HCT116 (cell line): Measurements from ENCODE around the gene ADAMTS16. TPM values are rescaled to one million over a fixed set of nuclear protein-coding genes. Genes with fewer than 3 reads are reported as not detected.

Experiments used
- ATAC-seq: fragments of 200-7000 bp; cut with Tn5 transposase; 2 replicates; pipeline ENCODE4 v1.9.1; 2020; ENCODE audit warnings: mild to moderate bottlenecking, moderate library complexity
- BruUV-seq: library from RNA; stranded (reverse); fragments of 400-500 nt; replicated peaks from 2 replicates; lab custom pipeline; 2021; lab: Mats Ljungman, UMichigan
- CTCF ChIA-PET: fragments of 300-600 bp; sonication (Branson Sonifier 250); formaldehyde crosslinking; loops from one replicate; lab custom pipeline; 2021; ENCODE audit warnings: antibody characterized with exemption; lab: Charles Lee
- POLR2A ChIA-PET: fragments of 300-600, 350-600 bp; sonication (Branson Sonifier 250); formaldehyde crosslinking; loops from one replicate; lab custom pipeline; 2021; ENCODE audit warnings: antibody characterized with exemption; lab: Charles Lee
- RAD21 ChIA-PET, 2 experiments: fragments of 300-600 bp; sonication (Branson Sonifier 250); formaldehyde crosslinking; loops; one replicate each; lab custom pipeline; 2023; ENCODE audit warnings: low total read pairs in 2 of 2; ENCODE audit not compliant: uncharacterized antibody in 2 of 2, unreplicated experiment in 2 of 2, low non-redundant PET in 1 of 2; lab: Charles Lee
- DNase-seq: peaks from one replicate; pipeline ENCODE4 v3.0.0-alpha.2; 2010; ENCODE audit warnings: low read depth, low spot score
- H2AFZ ChIP-seq: fragments of 200-600 bp; shearing (Covaris generic), sonication (generic); 2 replicates; pipeline ENCODE4 v1.6.1; 2017; ENCODE audit warnings: low read depth, mixed run types, mixed read lengths, antibody characterized with exemption, low read length; ENCODE audit not compliant: poor library complexity, severe bottlenecking
- H3K27ac ChIP-seq: 2 replicates; pipeline ENCODE4 v1.5.1; 2012; ENCODE audit warnings: low read depth, low read length
- H3K27me3 ChIP-seq: fragments of 200-600 bp; sonication (generic); 2 replicates; pipeline ENCODE4 v1.6.1; 2016; ENCODE audit warnings: mixed run types, low read length, mixed read lengths; ENCODE audit not compliant: insufficient read depth
- H3K36me3 ChIP-seq, 2 experiments: fragments of 200-500 bp in 1 of 2; fragments of 200-600 bp in 1 of 2; sonication (Bioruptor generic) in 1 of 2; sonication (generic) in 1 of 2; 2 replicates each; pipeline versions ENCODE4 v1.5.1 to v1.6.1; 2014 to 2016; ENCODE audit warnings: low read length in 2 of 2, inconsistent platforms in 1 of 2, mixed read lengths in 1 of 2, mixed run types in 1 of 2; ENCODE audit not compliant: insufficient read depth in 2 of 2, control insufficient read depth in 1 of 2
- H3K4me1 ChIP-seq, 2 experiments: fragments of 200-600 bp in 1 of 2; sonication (generic) in 1 of 2; 2 replicates each; pipeline versions ENCODE4 v1.5.1 to v1.6.1; 2012 to 2017; ENCODE audit warnings: low read length in 2 of 2, inconsistent platforms in 1 of 2, mild to moderate bottlenecking in 1 of 2, mixed read lengths in 1 of 2, mixed run types in 1 of 2, moderate library complexity in 1 of 2; ENCODE audit not compliant: insufficient read depth in 2 of 2, control insufficient read depth in 1 of 2
- H3K4me2 ChIP-seq: fragments of 200-600 bp; sonication (generic); 2 replicates; pipeline ENCODE4 v1.6.1; 2017; ENCODE audit warnings: mixed run types, low read length, mixed read lengths
- H3K4me3 ChIP-seq, 2 experiments: fragments of 200-600 bp in 1 of 2; sonication (generic) in 1 of 2; replicated peaks in 1 of 2; 2 replicates each; pipeline ENCODE4 v1.5.1; 2011 to 2016; ENCODE audit warnings: low read length in 2 of 2, control low read depth in 1 of 2, low read depth in 1 of 2, mild to moderate bottlenecking in 1 of 2, mixed read lengths in 1 of 2, mixed run types in 1 of 2
- H3K79me2 ChIP-seq: fragments of 200-600 bp; sonication (generic); 2 replicates; pipeline ENCODE4 v1.6.1; 2017; ENCODE audit warnings: mild to moderate bottlenecking, mixed run types, low read length, moderate library complexity, mixed read lengths; ENCODE audit not compliant: insufficient read depth
- H3K9ac ChIP-seq: fragments of 200-600 bp; sonication (generic); 2 replicates; pipeline ENCODE4 v1.6.1; 2016; ENCODE audit warnings: low read length, mixed read lengths
- H3K9me2 ChIP-seq: fragments of 200-600 bp; sonication (generic), shearing (Covaris generic); 2 replicates; pipeline ENCODE4 v1.6.1; 2017; ENCODE audit warnings: mixed run types, mild to moderate bottlenecking, moderate library complexity; ENCODE audit not compliant: insufficient read depth
- H3K9me3 ChIP-seq, 2 experiments: fragments of 200-500 bp in 1 of 2; fragments of 200-600 bp in 1 of 2; sonication (Bioruptor generic) in 1 of 2; sonication (generic) in 1 of 2; 2 replicates each; pipeline ENCODE4 v1.6.1; 2014 to 2017; ENCODE audit warnings: low read length in 2 of 2, mixed read lengths in 2 of 2, inconsistent platforms in 1 of 2, low read depth in 1 of 2, mild to moderate bottlenecking in 1 of 2, mixed run types in 1 of 2, moderate library complexity in 1 of 2; ENCODE audit not compliant: control insufficient read depth in 1 of 2, insufficient read depth in 1 of 2
- H4K20me1 ChIP-seq: fragments of 200-600 bp; sonication (generic), shearing (Covaris generic); 2 replicates; pipeline ENCODE4 v1.6.1; 2017; ENCODE audit warnings: mixed run types, mild to moderate bottlenecking, moderate library complexity; ENCODE audit not compliant: insufficient read depth
- ATF3 ChIP-seq: IDR thresholded peaks from 2 replicates; pipeline ENCODE4 v1.6.1; 2012
- CEBPB ChIP-seq: IDR thresholded peaks from 2 replicates; pipeline ENCODE4 v1.6.1; 2012; ENCODE audit warnings: low read depth
- CTCF ChIP-seq, 3 experiments: fragments of 200-600 bp in 1 of 3; sonication (generic) in 1 of 3; IDR thresholded peaks in 2 of 3; conservative IDR thresholded peaks in 1 of 3; 2 replicates each; pipeline ENCODE4 v1.5.1; 2012 to 2017; ENCODE audit warnings: low read depth in 2 of 3, low read length in 2 of 3, antibody characterized with exemption in 1 of 3, borderline replicate concordance in 1 of 3, control low read depth in 1 of 3, mild to moderate bottlenecking in 1 of 3, mixed read lengths in 1 of 3, mixed run types in 1 of 3, moderate library complexity in 1 of 3; ENCODE audit not compliant: insufficient read depth in 1 of 3
- EGR1 ChIP-seq: IDR thresholded peaks from 2 replicates; pipeline ENCODE4 v1.6.1; 2012; ENCODE audit warnings: low read depth
- EZH2 ChIP-seq: fragments of 200-600 bp; sonication (generic); IDR thresholded peaks from 2 replicates; pipeline ENCODE4 v1.6.1; 2017; ENCODE audit warnings: antibody characterized with exemption, mixed run types
- FOSL1 ChIP-seq: IDR thresholded peaks from 2 replicates; pipeline ENCODE4 v1.6.1; 2012; ENCODE audit warnings: low read depth
- JUND ChIP-seq: IDR thresholded peaks from 2 replicates; pipeline ENCODE4 v1.6.1; 2012
- MAX ChIP-seq: IDR thresholded peaks from 2 replicates; pipeline ENCODE4 v1.6.1; 2012
- POLR2A ChIP-seq: IDR thresholded peaks from 2 replicates; pipeline ENCODE4 v1.7.0; 2011; ENCODE audit warnings: borderline replicate concordance; ENCODE audit not compliant: insufficient read depth, insufficient read length; ENCODE audit errors: extremely low read depth
- POLR2AphosphoS5 ChIP-seq: IDR thresholded peaks from 2 replicates; pipeline ENCODE4 v1.6.1; 2011; ENCODE audit warnings: mild to moderate bottlenecking, low read depth, low read length, moderate library complexity
- RAD21 ChIP-seq: IDR thresholded peaks from 2 replicates; pipeline ENCODE4 v1.6.1; 2012; ENCODE audit warnings: low read depth, mild to moderate bottlenecking
- REST ChIP-seq: IDR thresholded peaks from 2 replicates; pipeline ENCODE4 v1.6.1; 2012; ENCODE audit warnings: low read depth
- SIN3A ChIP-seq: IDR thresholded peaks from 2 replicates; pipeline ENCODE4 v1.6.1; 2012; ENCODE audit warnings: low read depth
- SP1 ChIP-seq: IDR thresholded peaks from 2 replicates; pipeline ENCODE4 v1.6.1; 2012; ENCODE audit warnings: low read depth
- TCF7L2 ChIP-seq: IDR thresholded peaks from 2 replicates; pipeline ENCODE4 v1.7.0; 2011; ENCODE audit warnings: borderline replicate concordance, inconsistent platforms; ENCODE audit not compliant: insufficient read depth, insufficient read length; ENCODE audit errors: extremely low read depth
- YY1 ChIP-seq: IDR thresholded peaks from 2 replicates; pipeline ENCODE4 v1.6.1; 2011; ENCODE audit warnings: low read length, low read depth, moderate library complexity, mild to moderate bottlenecking; ENCODE audit not compliant: insufficient replicate concordance; ENCODE audit errors: extremely low read depth
- ZBTB33 ChIP-seq: IDR thresholded peaks from 2 replicates; pipeline ENCODE4 v1.6.1; 2011; ENCODE audit warnings: mild to moderate bottlenecking, low read length, moderate library complexity; ENCODE audit not compliant: insufficient replicate concordance; ENCODE audit errors: extremely low read depth
- ZFX ChIP-seq: fragments of 450-650 bp; IDR thresholded peaks from 2 replicates; pipeline ENCODE4 v1.6.1; 2017
- ZNF274 ChIP-seq: fragments of 200-500 bp; sonication (Bioruptor generic); IDR thresholded peaks from 2 replicates; pipeline ENCODE4 v1.6.1; 2014; ENCODE audit warnings: mild to moderate bottlenecking, low read depth, low read length, inconsistent platforms
- intact Hi-C: fragments of 100-400 bp; cut with micrococcal nuclease; formaldehyde crosslinking; loops from 2 replicates; pipeline ENCODE4 v1.10.0; 2022
- total RNA-seq: library from RNA; stranded (reverse); gene quantifications from one replicate; pipeline ENCODE4 v1.2.1, GENCODE V29; 2021; ENCODE audit not compliant: unreplicated experiment

The ADAMTS16 gene
- total RNA-seq, 1 experiment from 2014 or later, result 2.4 TPM

GRCh38 chr5:5356765-5357164, 216.6 kb downstream of the ADAMTS16 start:
- TF ChIP-seq RAD21 (no peak), TCF7L2 (no peak), ZFX (no peak), CTCF (IDR thresholded peaks at IDR 0.05 in 2 of 3, conservative IDR thresholded peaks at IDR 0.05 in 1 of 3; ENCODE audit: borderline replicate concordance in 1 of 3, insufficient read depth in 1 of 3, low read depth in 2 of 3, low read length in 2 of 3) (no peak), MAX (no peak), EGR1 (no peak), ZBTB33 (no peak), REST (no peak), JUND (no peak), ATF3 (no peak), YY1 (no peak), SIN3A (no peak), CEBPB (no peak), POLR2A (no peak), SP1 (no peak), ZNF274 (no peak), POLR2AphosphoS5 (no peak), FOSL1 (no peak), EZH2 (no peak)
- Histone ChIP-seq H3K36me3 (no peaks in the 10 kb centered on the region), H3K9me2 (no peaks in the 10 kb centered on the region), H3K9ac (no peak overlapping the region), H3K27ac (no peak overlapping the region), H3K4me3 (no peak overlapping the region), H3K79me2 (no peaks in the 10 kb centered on the region), H2AFZ (no peak overlapping the region), H3K9me3 (no peaks in the 10 kb centered on the region), H3K27me3 (no peaks in the 10 kb centered on the region), H4K20me1 (no peaks in the 10 kb centered on the region), H3K4me2 (no peak overlapping the region), H3K4me1 (peaks cover 0 to 2% of the 10 kb centered on the region in 2 experiments; a peak in 2 of 4 replicates)
- ChIA-PET RAD21 (no interaction called here), CTCF (no interaction called here), POLR2A (no interaction called here)
- ATAC-seq (no peak), DNase-seq (no peak)
- intact Hi-C loops, result no loop called here
- BruUV-seq, result no TSS peak
